Caco-2 (cell line): ENCODE measurements around the gene FUT7. TPM values are rescaled to one million over a fixed set of nuclear protein-coding genes. Genes with fewer than 3 reads are reported as not detected.

Experiments
- BruUV-seq: library from RNA; stranded (reverse); fragments of 400-500 nt; replicated peaks from 2 replicates; lab custom pipeline; 2021; lab: Mats Ljungman, UMichigan
- CTCF ChIA-PET: fragments of 300-600 bp; sonication (Branson Sonifier 250); formaldehyde crosslinking; loops from one replicate; lab custom pipeline; 2022; ENCODE audit warnings: antibody characterized with exemption; lab: Charles Lee
- POLR2A ChIA-PET: fragments of 300-600 bp; sonication (Branson Sonifier 250); formaldehyde crosslinking; loops from one replicate; lab custom pipeline; 2022; ENCODE audit warnings: antibody characterized with exemption; lab: Charles Lee
- DNase-seq, 2 experiments: peaks; one replicate each; pipeline versions ENCODE4 v3.0.0 to v3.0.0-alpha.2; 2020 to 2022
- H3K27me3 ChIP-seq: replicated peaks from 2 replicates; pipeline ENCODE4 v1.6.0; 2011; ENCODE audit warnings: low read length; ENCODE audit not compliant: control insufficient read depth, insufficient read depth
- H3K36me3 ChIP-seq: 2 replicates; pipeline ENCODE4 v1.5.1; 2011; ENCODE audit warnings: low read length; ENCODE audit not compliant: control insufficient read depth, insufficient read depth
- H3K4me1 ChIP-seq: fragments of 250-450 bp; sonication (Bioruptor Pico); 2 replicates; pipeline ENCODE4 v1.5.1; 2020; ENCODE audit warnings: mild to moderate bottlenecking
- H3K4me3 ChIP-seq: 2 replicates; pipeline ENCODE4 v1.5.1; 2011; ENCODE audit warnings: low read depth, mild to moderate bottlenecking, control low read depth, low read length
- H3K9me3 ChIP-seq: fragments of 250-450 bp; sonication (Bioruptor Pico); 2 replicates; pipeline ENCODE4 v1.5.1; 2020; ENCODE audit warnings: mild to moderate bottlenecking, moderate library complexity
- H3K27ac Mint-ChIP-seq: one replicate; pipeline ENCODE4 v1.8.0; 2022; ENCODE audit warnings: mixed read lengths; ENCODE audit not compliant: unreplicated experiment
- H3K27me3 Mint-ChIP-seq: one replicate; pipeline ENCODE4 v1.8.0; 2022; ENCODE audit warnings: mixed read lengths; ENCODE audit not compliant: insufficient read depth, unreplicated experiment
- H3K36me3 Mint-ChIP-seq: one replicate; pipeline ENCODE4 v1.8.0; 2022; ENCODE audit warnings: mild to moderate bottlenecking, mixed read lengths; ENCODE audit not compliant: insufficient read depth, unreplicated experiment
- H3K4me1 Mint-ChIP-seq: one replicate; pipeline ENCODE4 v1.8.0; 2022; ENCODE audit warnings: low read depth, mixed read lengths; ENCODE audit not compliant: unreplicated experiment
- H3K4me3 Mint-ChIP-seq: one replicate; pipeline ENCODE4 v1.8.0; 2022; ENCODE audit warnings: mild to moderate bottlenecking, moderate library complexity, mixed read lengths; ENCODE audit not compliant: unreplicated experiment
- H3K9me3 Mint-ChIP-seq: one replicate; pipeline ENCODE4 v1.8.0; 2022; ENCODE audit warnings: mixed read lengths; ENCODE audit not compliant: unreplicated experiment
- CTCF ChIP-seq, 2 experiments: fragments of 200-600 bp in 1 of 2; IDR thresholded peaks; 1 replicate in 1 of 2; 2 replicates in 1 of 2; pipeline versions ENCODE4 v1.5.1 to v1.8.0; 2011 to 2022; ENCODE audit warnings: antibody characterized with exemption in 1 of 2, control low read depth in 1 of 2, inconsistent platforms in 1 of 2, low read depth in 1 of 2, low read length in 1 of 2, mild to moderate bottlenecking in 1 of 2, moderate library complexity in 1 of 2; ENCODE audit not compliant: insufficient read depth in 1 of 2, severe bottlenecking in 1 of 2, unreplicated experiment in 1 of 2
- intact Hi-C: fragments of 100-400 bp; cut with micrococcal nuclease; formaldehyde crosslinking; loops from one replicate; pipeline ENCODE4 v1.10.0; 2022; ENCODE audit not compliant: unreplicated experiment
- total RNA-seq: library from RNA; stranded (reverse); gene quantifications from 2 replicates; pipeline ENCODE4 v1.2.3, GENCODE V29; 2022

The FUT7 gene
- total RNA-seq, 1 experiment from 2014 or later: not detected

- Histone ChIP-seq H3K4me3 (no peak overlapping the region), H3K27me3 (no peaks in the 10 kb centered on the region), H3K4me1 (peaks cover 27% of the 10 kb centered on the region), H3K36me3 (no peaks in the 10 kb centered on the region), H3K9me3 (no peaks in the 10 kb centered on the region)
- DNase-seq: no peak
- TF ChIP-seq CTCF (IDR thresholded peaks at IDR 0.05; ENCODE audit: insufficient read depth in 1 of 2, low read depth in 1 of 2, low read length in 1 of 2, severe bottlenecking in 1 of 2, unreplicated experiment in 1 of 2): no peak
- no peaks in the 10 kb centered on the region for H3K9me3 Mint-ChIP-seq
- H3K36me3 Mint-ChIP-seq: peaks cover 11% of the 10 kb centered on the region
- H3K27ac Mint-ChIP-seq: no peak overlapping the region
- ChIA-PET POLR2A (no interaction called here), CTCF (interaction anchor here (1.0 kb wide), 1 partner anchor 43 kb away, joined by 3 read pairs; no protein-coding TSS in a partner anchor)
- no peaks in the 10 kb centered on the region for H3K27me3 Mint-ChIP-seq
- peaks cover 30% of the 10 kb centered on the region for H3K4me1 Mint-ChIP-seq
- no TSS peak for BruUV-seq
- H3K4me3 Mint-ChIP-seq: no peak overlapping the region
- intact Hi-C loops: no loop called here
These were observed 46.0 kb downstream of the FUT7 start for GRCh38 chr9:136985853-136986252.

- POLR2A ChIA-PET: no interaction called here
- BruUV-seq: no TSS peak
- no peak overlapping the region for H3K4me3 Mint-ChIP-seq
- peaks cover 6% of the 10 kb centered on the region for H3K36me3 Mint-ChIP-seq
- CTCF ChIA-PET: interaction anchor here (0.6 kb wide), 1 partner anchor 91 kb away, joined by 8 read pairs; no protein-coding TSS in a partner anchor
- no peak for DNase-seq
- Histone ChIP-seq H3K4me1 (peaks cover 19% of the 10 kb centered on the region), H3K9me3 (no peaks in the 10 kb centered on the region), H3K4me3 (no peak overlapping the region), H3K36me3 (no peaks in the 10 kb centered on the region), H3K27me3 (no peaks in the 10 kb centered on the region)
- H3K4me1 Mint-ChIP-seq: peaks cover 23% of the 10 kb centered on the region
- no peak for TF ChIP-seq CTCF (IDR thresholded peaks at IDR 0.05; ENCODE audit: insufficient read depth in 1 of 2, low read depth in 1 of 2, low read length in 1 of 2, severe bottlenecking in 1 of 2, unreplicated experiment in 1 of 2)
- H3K27me3 Mint-ChIP-seq: no peaks in the 10 kb centered on the region
- no peak overlapping the region for H3K27ac Mint-ChIP-seq
- H3K9me3 Mint-ChIP-seq: no peaks in the 10 kb centered on the region
- intact Hi-C loops: no loop called here
These were observed 46.8 kb downstream of the FUT7 start for GRCh38 chr9:136985027-136985602.

- intact Hi-C loops: no loop called here
- H3K27me3 ChIP-seq: no peaks in the 10 kb centered on the region
- H3K9me3 ChIP-seq: no peaks in the 10 kb centered on the region
- H3K36me3 ChIP-seq: no peaks in the 10 kb centered on the region
- Mint-ChIP-seq H3K27ac (no peak overlapping the region), H3K36me3 (peaks cover 6% of the 10 kb centered on the region), H3K27me3 (no peaks in the 10 kb centered on the region), H3K9me3 (no peaks in the 10 kb centered on the region), H3K4me3 (no peak overlapping the region), H3K4me1 (peaks cover 18% of the 10 kb centered on the region)
- POLR2A ChIA-PET: no interaction called here
- DNase-seq: no peak
- CTCF ChIA-PET: no interaction called here
- H3K4me1 ChIP-seq: peaks cover 14% of the 10 kb centered on the region
- H3K4me3 ChIP-seq: no peak overlapping the region
- no peak for TF ChIP-seq CTCF (IDR thresholded peaks at IDR 0.05; ENCODE audit: insufficient read depth in 1 of 2, low read depth in 1 of 2, low read length in 1 of 2, severe bottlenecking in 1 of 2, unreplicated experiment in 1 of 2)
- BruUV-seq: no TSS peak
These were observed 47.3 kb downstream of the FUT7 start for GRCh38 chr9:136984464-136985026.
